ENCODE results near the gene SLC47A2.

DNA sequence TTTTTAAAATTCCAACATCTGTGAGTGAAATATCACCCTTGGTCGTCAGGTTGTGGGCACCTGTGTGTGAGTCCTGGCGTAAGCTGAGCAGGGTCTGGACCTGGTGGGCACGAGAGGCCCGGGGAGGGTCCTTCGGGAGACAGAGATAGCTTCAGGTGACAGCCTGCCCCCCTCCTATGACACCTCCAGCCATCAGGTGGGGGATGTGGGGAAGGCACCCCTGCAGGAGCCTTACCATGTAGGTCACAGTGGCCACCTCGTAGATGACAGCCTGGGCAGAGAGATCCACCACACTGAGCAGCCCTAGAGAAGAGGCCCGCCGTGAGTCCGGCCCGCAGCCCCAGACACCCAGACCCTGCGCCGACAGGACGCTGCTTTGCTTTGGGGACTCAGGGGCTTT, 11.2 kb downstream of the SLC47A2 start:
- TF ChIP-seq CTCF (IDR thresholded peaks at IDR 0.05): no peak
- no peak for TF ChIP-seq POLR2A (IDR thresholded peaks at IDR 0.05)
- TF ChIP-seq POLR2AphosphoS5 (IDR thresholded peaks at IDR 0.05): no peak

All from transverse colon (tissue), 4 donors.